ENCODE data around the gene SLC34A3. TPM values are rescaled to one million over a fixed set of nuclear protein-coding genes. Genes with fewer than 3 reads are reported as not detected.

Gene SLC34A3
- total RNA-seq, 1 donor from 2014 or later = not detected

- peak within 1 kb of the TSS; percentile 82 for H3K4me3 Mint-ChIP-seq (ENCODE audit: unreplicated experiment)
- peaks cover 44% of the 10 kb centered on the region for H3K4me1 Mint-ChIP-seq (ENCODE audit: unreplicated experiment)
- no peaks in the 10 kb centered on the region for H3K27me3 Mint-ChIP-seq (ENCODE audit: unreplicated experiment)
- H3K9me3 Mint-ChIP-seq (ENCODE audit: unreplicated experiment) = no peaks in the 10 kb centered on the region
- peak; percentile 100 for DNase-seq (ENCODE audit: extremely low spot score, unreplicated experiment)
- peak within 1 kb of the TSS; percentile 60 for H3K27ac Mint-ChIP-seq (ENCODE audit: unreplicated experiment)
- TF ChIP-seq, protein P1, sequence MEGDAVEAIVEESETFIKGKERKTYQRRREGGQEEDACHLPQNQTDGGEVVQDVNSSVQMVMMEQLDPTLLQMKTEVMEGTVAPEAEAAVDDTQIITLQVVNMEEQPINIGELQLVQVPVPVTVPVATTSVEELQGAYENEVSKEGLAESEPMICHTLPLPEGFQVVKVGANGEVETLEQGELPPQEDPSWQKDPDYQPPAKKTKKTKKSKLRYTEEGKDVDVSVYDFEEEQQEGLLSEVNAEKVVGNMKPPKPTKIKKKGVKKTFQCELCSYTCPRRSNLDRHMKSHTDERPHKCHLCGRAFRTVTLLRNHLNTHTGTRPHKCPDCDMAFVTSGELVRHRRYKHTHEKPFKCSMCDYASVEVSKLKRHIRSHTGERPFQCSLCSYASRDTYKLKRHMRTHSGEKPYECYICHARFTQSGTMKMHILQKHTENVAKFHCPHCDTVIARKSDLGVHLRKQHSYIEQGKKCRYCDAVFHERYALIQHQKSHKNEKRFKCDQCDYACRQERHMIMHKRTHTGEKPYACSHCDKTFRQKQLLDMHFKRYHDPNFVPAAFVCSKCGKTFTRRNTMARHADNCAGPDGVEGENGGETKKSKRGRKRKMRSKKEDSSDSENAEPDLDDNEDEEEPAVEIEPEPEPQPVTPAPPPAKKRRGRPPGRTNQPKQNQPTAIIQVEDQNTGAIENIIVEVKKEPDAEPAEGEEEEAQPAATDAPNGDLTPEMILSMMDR (IDR thresholded peaks at IDR 0.05) = no peak
- no peaks in the 10 kb centered on the region for H3K36me3 Mint-ChIP-seq (ENCODE audit: unreplicated experiment)
Observed at GRCh38 chr9:137200311-137201204, 30.1 kb upstream of the SLC34A3 start, which contains the start of gene TPRN. Gene TPRN, minus strand, starts transcription at chr9:137200741. Its CDS starts 30 bp downstream, at chr9:137200711.

DNA sequence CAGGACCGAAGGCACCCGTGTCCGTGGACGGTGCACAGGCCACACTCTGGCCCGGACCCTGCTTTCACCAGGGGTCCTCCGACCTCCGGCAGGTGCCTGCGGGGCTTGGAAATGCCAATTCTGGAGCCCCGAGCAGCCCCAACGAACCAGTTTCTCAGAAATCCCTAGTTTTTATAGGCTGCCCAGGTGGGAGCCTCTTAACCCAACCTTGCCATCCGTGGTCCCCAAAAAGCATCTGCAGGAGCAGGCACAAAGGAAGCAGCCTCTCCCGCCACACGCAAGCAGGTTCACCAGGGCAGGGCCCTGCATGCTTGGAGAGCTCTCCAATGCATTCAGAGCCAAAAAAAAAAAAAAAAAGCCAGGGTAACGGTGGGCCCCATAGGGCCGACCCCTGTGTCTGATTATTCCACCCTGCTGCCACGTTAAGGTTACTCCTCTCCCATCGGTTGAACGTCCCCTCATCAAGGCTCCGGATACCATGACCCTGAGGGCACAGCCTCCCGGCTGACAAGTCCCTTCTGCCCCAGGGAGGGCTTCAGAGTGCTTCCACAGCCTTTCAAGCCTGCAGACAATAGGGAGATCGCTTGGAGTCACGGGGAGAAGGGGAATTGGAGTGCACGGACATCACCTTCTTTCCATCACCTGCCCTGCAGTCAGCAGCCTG lies 29.4 kb upstream of the SLC34A3 start:
- H3K27me3 Mint-ChIP-seq (ENCODE audit: unreplicated experiment) = no peaks in the 10 kb centered on the region
- H3K9me3 Mint-ChIP-seq (ENCODE audit: unreplicated experiment) = no peaks in the 10 kb centered on the region
- H3K27ac Mint-ChIP-seq (ENCODE audit: unreplicated experiment) = peak overlapping the region; percentile 60
- DNase-seq (ENCODE audit: extremely low spot score, unreplicated experiment) = no peak
- no peaks in the 10 kb centered on the region for H3K36me3 Mint-ChIP-seq (ENCODE audit: unreplicated experiment)
- H3K4me1 Mint-ChIP-seq (ENCODE audit: unreplicated experiment) = peaks cover 51% of the 10 kb centered on the region
- H3K4me3 Mint-ChIP-seq (ENCODE audit: unreplicated experiment) = peak overlapping the region; percentile 78
- TF ChIP-seq, protein P1 (IDR thresholded peaks at IDR 0.05) = no peak

- H3K9me3 Mint-ChIP-seq (ENCODE audit: unreplicated experiment) = no peaks in the 10 kb centered on the region
- no peak overlapping the region for H3K4me3 Mint-ChIP-seq (ENCODE audit: unreplicated experiment)
- H3K27me3 Mint-ChIP-seq (ENCODE audit: unreplicated experiment) = no peaks in the 10 kb centered on the region
- peaks cover 6% of the 10 kb centered on the region for H3K36me3 Mint-ChIP-seq (ENCODE audit: unreplicated experiment)
- no peak for DNase-seq (ENCODE audit: extremely low spot score, unreplicated experiment)
- H3K27ac Mint-ChIP-seq (ENCODE audit: unreplicated experiment) = no peak overlapping the region
- TF ChIP-seq, protein P1 (IDR thresholded peaks at IDR 0.05) = no peak
- peaks cover 63% of the 10 kb centered on the region for H3K4me1 Mint-ChIP-seq (ENCODE audit: unreplicated experiment)
Observed at GRCh38 chr9:137202966-137203365, 27.7 kb upstream of the SLC34A3 start.

DNA sequence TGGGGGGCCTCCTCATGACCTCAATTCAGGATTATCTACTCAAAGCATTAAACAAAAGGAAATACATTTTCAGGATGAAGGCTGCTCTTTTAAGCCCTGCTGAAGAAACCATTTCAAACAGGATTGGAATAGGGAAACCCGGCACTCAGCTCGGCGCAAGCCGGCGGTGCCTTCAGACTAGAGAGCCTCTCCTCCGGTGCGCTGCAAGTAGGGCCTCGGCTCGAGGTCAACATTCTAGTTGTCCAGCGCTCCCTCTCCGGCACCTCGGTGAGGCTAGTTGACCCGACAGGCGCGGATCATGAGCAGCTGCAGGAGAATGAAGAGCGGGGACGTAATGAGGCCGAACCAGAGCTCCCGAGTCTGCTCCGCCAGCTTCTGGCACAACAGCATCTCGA lies 26.0 kb upstream of the SLC34A3 start:
- H3K27ac Mint-ChIP-seq (ENCODE audit: unreplicated experiment) = peak overlapping the region; percentile 79

More for the DNA sequence above, 26.0 kb upstream of the SLC34A3 start:
- DNase-seq (ENCODE audit: extremely low spot score, unreplicated experiment) = no peak
- Mint-ChIP-seq H3K4me1 (ENCODE audit: unreplicated experiment) (peaks cover 49% of the 10 kb centered on the region), H3K27me3 (ENCODE audit: unreplicated experiment) (no peaks in the 10 kb centered on the region), H3K9me3 (ENCODE audit: unreplicated experiment) (no peaks in the 10 kb centered on the region), H3K4me3 (ENCODE audit: unreplicated experiment) (peak overlapping the region; percentile 86), H3K36me3 (ENCODE audit: unreplicated experiment) (peaks cover 8% of the 10 kb centered on the region)
- TF ChIP-seq, protein P1 (IDR thresholded peaks at IDR 0.05) = no peak

Measured in osteocyte (in vitro differentiated cells).